Adrenal gland (tissue), 12 donors: ENCODE measurements around the gene HELZ2. TPM values are rescaled to one million over a fixed set of nuclear protein-coding genes. Genes with fewer than 3 reads are reported as not detected.

Source experiments
- DNase-seq, 7 donors: peaks; one replicate each; pipeline ENCODE4 v3.0.0-alpha.2; 2019 to 2020
- H3K27ac ChIP-seq, 5 donors: fragments of 200-600 bp; sonication (generic) in 4 of 5; 1 replicate in 3 of 5; 2 replicates in 2 of 5; pipeline versions ENCODE4 v1.5.1 to v1.8.0; 2016 to 2020; ENCODE audit warnings: mild to moderate bottlenecking in 1 of 5
- H3K27me3 ChIP-seq: fragments of 200-600 bp; 2 replicates; pipeline ENCODE4 v1.8.0; 2021
- H3K36me3 ChIP-seq, 2 donors: fragments of 200-600 bp; replicated peaks in 1 of 2; 1 replicate in 1 of 2; 2 replicates in 1 of 2; pipeline versions ENCODE4 v1.5.1 to v1.8.0; 2018 to 2022
- H3K4me1 ChIP-seq, 2 donors: fragments of 200-600 bp; replicated peaks in 1 of 2; 1 replicate in 1 of 2; 2 replicates in 1 of 2; pipeline versions ENCODE4 v1.5.1 to v1.8.0; 2018 to 2021
- H3K4me3 ChIP-seq, 4 donors: fragments of 200-600 bp; sonication (generic) in 3 of 4; one replicate each; pipeline ENCODE4 v1.5.1; 2016 to 2018
- H3K9me3 ChIP-seq, 3 donors: fragments of 200-600 bp; sonication (generic) in 1 of 3; replicated peaks in 1 of 3; 1 replicate in 2 of 3; 2 replicates in 1 of 3; pipeline versions ENCODE4 v1.5.1 to v1.8.0; 2016 to 2021
- CTCF ChIP-seq, 6 experiments: fragments of 450-650 bp in 4 of 6; fragments of 200-600 bp in 2 of 6; sonication (generic) in 1 of 6; IDR thresholded peaks; 1 replicate in 5 of 6; 2 replicates in 1 of 6; pipeline versions ENCODE4 v1.5.1 to v1.8.0; 2016 to 2021; ENCODE audit warnings: antibody characterized with exemption in 6 of 6, mild to moderate bottlenecking in 2 of 6, moderate library complexity in 1 of 6
- POLR2A ChIP-seq, 2 donors: fragments of 450-650 bp; IDR thresholded peaks; one replicate each; pipeline ENCODE4 v1.6.1; 2017; ENCODE audit warnings: antibody characterized with exemption in 2 of 2, mild to moderate bottlenecking in 2 of 2, moderate library complexity in 1 of 2
- WGBS, 4 donors: extraction: QIAGEN DNeasy Blood & Tissue Kit in 2 of 4; methylation state at CpG; one replicate each; pipeline versions ENCODE4 v1.1.5 to v1.1.7; 2013 to 2017; 5-methylcytosine and 5-hydroxymethylcytosine counted together
- intact Hi-C, 2 donors: fragments of 100-400 bp; cut with DNase I; formaldehyde crosslinking; loops; one replicate each; pipeline versions ENCODE4 v1.14.1 to v1.15.0; 2022 to 2023
- polyA plus RNA-seq, 3 donors: library from polyadenylated mRNA; stranded (reverse); fragments of 200-250 nt in 2 of 3; fragments of 350-450 nt in 1 of 3; fragmentation: Illumina TruSeq in 1 of 3; extraction: RNeasy Lipid Tissue Mini Kit (QIAGEN cat#74804) in 1 of 3; gene quantifications; one replicate each; pipeline ENCODE4 v1.2.3, GENCODE V29; 2013 to 2014
- total RNA-seq, 9 donors: library from RNA; depleted of rRNA in 4 of 9; stranded (reverse); fragments of >200 nt in 4 of 9; fragments of 120-200 nt in 1 of 9; fragmentation: NEBNext Ultra II Directional in 1 of 9; extraction: Animal tissue kit (Norgen Biotek cat#: 25700) in 1 of 9; gene quantifications; one replicate each; pipeline versions ENCODE4 v1.1.0 to v1.2.4, GENCODE V29; 2013 to 2023
- donor health status: healthy with polysubstance abuse.
- donor health status: Bipolar disorder and iron deficiency.
- donor health status: DM: yes; HTN: yes; CAD: no.
- donor health status: DM: no; HTN: no; CAD: no.
- donor health status: DM: no; HTN: no; CAD: no.
- donor health status: DM: yes; HTN: yes; CAD: no.

Gene HELZ2
- total and polyA plus RNA-seq, 12 donors, result 3.7 to 54.4 (median 24.3) TPM

GRCh38 chr20:63534427-63534830 lies 39.6 kb downstream of the HELZ2 start:
- H3K9me3 ChIP-seq, result no peaks in the 10 kb centered on the region
- H3K27ac ChIP-seq, result no peak overlapping the region
- H3K36me3 ChIP-seq, result no peaks in the 10 kb centered on the region
- peaks cover 0 to 7% of the 10 kb centered on the region in 2 donors for H3K4me1 ChIP-seq
- no peak for DNase-seq
- intact Hi-C loops, result loop anchor here in 1 of 2 donors (10.0 kb wide), 1 partner anchor 330 kb away; the partner anchor contains the start of genes ABHD16B and TPD52L2
- TF ChIP-seq CTCF (IDR thresholded peaks at IDR 0.05), result no peak
- no peak for TF ChIP-seq POLR2A (IDR thresholded peaks at IDR 0.05)
- H3K4me3 ChIP-seq, result no peak overlapping the region
- WGBS, 4 donors, result 50 to 77% (median 65%) methylated on average over 4 to 12 of the region's 12 CpGs
- H3K27me3 ChIP-seq, result peaks cover 7% of the 10 kb centered on the region

DNA sequence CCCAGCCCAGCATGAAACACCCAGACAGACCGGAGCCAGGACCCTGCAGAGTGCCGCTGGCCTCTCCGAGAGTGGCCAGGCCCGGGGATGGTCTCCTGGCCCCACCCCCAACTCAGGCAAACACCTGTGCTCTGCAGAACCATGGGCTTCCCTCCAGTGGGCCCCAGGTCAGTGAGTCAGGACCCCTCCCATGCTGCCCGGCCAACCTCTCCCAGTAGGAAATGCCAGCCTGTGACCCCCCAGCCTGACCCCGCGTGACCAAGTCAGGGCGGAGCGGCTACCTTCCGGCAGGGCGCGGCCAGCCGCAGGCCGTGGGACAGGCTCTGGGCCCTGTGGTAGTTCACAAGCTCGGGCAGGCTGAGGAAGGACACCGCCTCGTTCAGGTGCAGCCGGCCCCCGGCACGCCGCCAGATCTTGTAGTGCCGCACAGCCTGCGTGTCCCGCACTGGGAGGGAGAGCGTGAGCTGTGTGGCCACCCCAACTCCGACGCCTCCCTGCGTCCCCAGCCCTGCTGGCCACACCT lies 40.1 kb downstream of the HELZ2 start:
- 60 to 83% (median 73%) methylated on average over 4 to 28 of the region's 28 CpGs for WGBS, 4 donors
- H3K27me3 ChIP-seq, result peaks cover 7% of the 10 kb centered on the region
- H3K27ac ChIP-seq, result no peak overlapping the region
- no peak for DNase-seq
- no peak overlapping the region for H3K4me3 ChIP-seq
- no peak for TF ChIP-seq POLR2A (IDR thresholded peaks at IDR 0.05)
- TF ChIP-seq CTCF (IDR thresholded peaks at IDR 0.05), result no peak
- H3K4me1 ChIP-seq, result peaks cover 0 to 7% of the 10 kb centered on the region in 2 donors
- H3K36me3 ChIP-seq, result no peaks in the 10 kb centered on the region
- H3K9me3 ChIP-seq, result no peaks in the 10 kb centered on the region
- intact Hi-C loops, result loop anchor here in 1 of 2 donors (10.0 kb wide), 1 partner anchor 331 kb away; the partner anchor contains the start of genes ABHD16B and TPD52L2

DNA sequence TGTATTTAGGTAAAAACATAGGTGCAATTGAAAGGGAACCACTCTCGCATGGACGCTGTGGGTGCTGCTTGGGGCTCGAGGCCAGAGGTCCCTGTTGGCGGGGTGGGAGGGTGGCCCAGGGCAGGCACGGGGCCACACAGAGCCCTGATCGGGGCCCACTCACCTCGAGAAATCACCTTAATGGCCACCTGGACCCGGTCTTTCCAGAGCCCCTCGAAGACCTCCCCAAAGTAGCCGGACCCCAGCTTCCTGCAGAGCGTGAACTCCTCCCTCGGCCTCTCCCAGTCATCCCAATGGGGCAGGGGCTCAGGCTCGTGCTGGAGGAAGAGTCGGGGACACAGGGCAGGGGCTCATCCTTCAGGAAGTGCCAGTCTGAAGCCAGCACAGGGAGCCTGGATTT lies 40.7 kb downstream of the HELZ2 start:
- Histone ChIP-seq H3K27me3 (peaks cover 7% of the 10 kb centered on the region), H3K4me3 (no peak overlapping the region), H3K4me1 (peaks cover 0 to 7% of the 10 kb centered on the region in 2 donors), H3K36me3 (no peaks in the 10 kb centered on the region), H3K9me3 (no peaks in the 10 kb centered on the region), H3K27ac (no peak overlapping the region)
- TF ChIP-seq POLR2A (IDR thresholded peaks at IDR 0.05), result no peak
- no peak for TF ChIP-seq CTCF (IDR thresholded peaks at IDR 0.05)
- no peak for DNase-seq
- 72 to 81% (median 78%) methylated on average over 4 to 14 of the region's 14 CpGs for WGBS, 4 donors
- intact Hi-C loops, result loop anchor here in 1 of 2 donors (10.0 kb wide), 1 partner anchor 331 kb away; the partner anchor contains the start of genes ABHD16B and TPD52L2

GRCh38 chr20:63532449-63532971 lies 41.5 kb downstream of the HELZ2 start:
- DNase-seq, result no peak
- H3K4me3 ChIP-seq, result no peak overlapping the region
- 64 to 74% (median 72%) methylated on average over 11 to 24 of the region's 24 CpGs for WGBS, 4 donors
- peaks cover 7% of the 10 kb centered on the region for H3K27me3 ChIP-seq
- H3K4me1 ChIP-seq, result peaks cover 0 to 4% of the 10 kb centered on the region in 2 donors
- no peak for TF ChIP-seq POLR2A (IDR thresholded peaks at IDR 0.05)
- TF ChIP-seq CTCF (IDR thresholded peaks at IDR 0.05), result no peak
- no peaks in the 10 kb centered on the region for H3K36me3 ChIP-seq
- no peaks in the 10 kb centered on the region for H3K9me3 ChIP-seq
- H3K27ac ChIP-seq, result no peak overlapping the region
- intact Hi-C loops, result loop anchor here in 1 of 2 donors (10.0 kb wide), 1 partner anchor 332 kb away; the partner anchor contains the start of genes ABHD16B and TPD52L2
